Measurements from ENCODE around the gene ZBTB46.

ZBTB46 gene

DNA sequence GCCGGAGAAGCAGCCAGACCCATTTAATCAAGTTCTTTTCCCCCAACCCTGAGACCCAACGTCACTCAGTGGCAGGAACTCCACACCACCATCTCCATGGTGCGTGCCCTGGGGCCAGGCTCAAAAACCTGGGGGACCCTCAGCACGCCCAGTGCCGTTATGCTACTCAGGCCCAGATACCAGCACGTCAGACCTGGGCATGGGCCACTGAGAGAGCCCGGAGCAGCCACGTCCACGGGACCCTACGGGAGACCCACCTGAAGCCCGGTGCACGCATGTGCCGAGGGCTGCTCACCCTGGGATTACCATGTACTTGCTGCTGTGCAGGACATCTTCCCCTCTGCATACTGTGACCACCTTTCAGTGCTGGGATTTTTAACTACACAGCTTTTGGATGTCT, 77.7 kb downstream of the ZBTB46 start:
- no peaks in the 10 kb centered on the region for H3K36me3 ChIP-seq (ENCODE audit: insufficient read depth, low read length)
- H3K27ac ChIP-seq (ENCODE audit: low read length): no peak overlapping the region
- peaks cover 15% of the 10 kb centered on the region for H3K4me1 ChIP-seq (ENCODE audit: insufficient read depth, low read length)

DNA sequence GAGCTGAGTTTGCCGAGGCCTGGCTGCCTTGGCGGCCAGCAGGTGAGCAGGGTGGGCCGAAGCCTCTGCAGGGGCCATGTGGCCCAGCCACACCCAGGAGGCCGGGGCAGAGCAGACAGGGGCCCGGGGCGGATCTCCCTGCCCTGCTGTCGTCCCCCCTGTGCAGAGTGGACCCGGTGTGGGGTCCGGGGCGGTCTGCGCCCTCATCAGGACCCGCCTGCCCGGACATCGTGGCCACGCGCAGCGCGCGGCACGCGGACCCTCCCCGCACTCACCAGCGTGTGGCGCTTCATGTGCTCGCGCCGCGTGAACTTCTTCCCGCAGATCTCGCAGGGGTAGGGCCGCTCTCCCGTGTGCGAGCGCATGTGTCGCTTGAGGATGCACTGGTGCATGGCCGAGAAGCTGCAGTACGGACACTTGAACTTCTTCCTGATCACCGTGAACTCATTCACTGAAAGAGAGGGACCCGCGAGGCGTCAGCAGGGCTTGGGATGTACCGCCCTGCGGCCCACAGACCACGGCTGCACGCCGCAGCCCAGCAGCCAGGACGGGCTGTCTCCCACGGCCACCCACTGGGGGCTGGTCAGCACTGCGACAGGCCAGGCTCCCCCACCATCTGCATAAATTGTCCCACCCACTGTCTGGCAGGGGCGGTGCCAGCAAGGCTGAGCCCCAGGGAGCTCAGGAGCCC, 78.5 kb downstream of the ZBTB46 start:
- no peak for TF ChIP-seq EZH2 (IDR thresholded peaks at IDR 0.05; ENCODE audit: borderline replicate concordance, low read depth, low read length, severe bottlenecking)
- TF ChIP-seq, protein P1, sequence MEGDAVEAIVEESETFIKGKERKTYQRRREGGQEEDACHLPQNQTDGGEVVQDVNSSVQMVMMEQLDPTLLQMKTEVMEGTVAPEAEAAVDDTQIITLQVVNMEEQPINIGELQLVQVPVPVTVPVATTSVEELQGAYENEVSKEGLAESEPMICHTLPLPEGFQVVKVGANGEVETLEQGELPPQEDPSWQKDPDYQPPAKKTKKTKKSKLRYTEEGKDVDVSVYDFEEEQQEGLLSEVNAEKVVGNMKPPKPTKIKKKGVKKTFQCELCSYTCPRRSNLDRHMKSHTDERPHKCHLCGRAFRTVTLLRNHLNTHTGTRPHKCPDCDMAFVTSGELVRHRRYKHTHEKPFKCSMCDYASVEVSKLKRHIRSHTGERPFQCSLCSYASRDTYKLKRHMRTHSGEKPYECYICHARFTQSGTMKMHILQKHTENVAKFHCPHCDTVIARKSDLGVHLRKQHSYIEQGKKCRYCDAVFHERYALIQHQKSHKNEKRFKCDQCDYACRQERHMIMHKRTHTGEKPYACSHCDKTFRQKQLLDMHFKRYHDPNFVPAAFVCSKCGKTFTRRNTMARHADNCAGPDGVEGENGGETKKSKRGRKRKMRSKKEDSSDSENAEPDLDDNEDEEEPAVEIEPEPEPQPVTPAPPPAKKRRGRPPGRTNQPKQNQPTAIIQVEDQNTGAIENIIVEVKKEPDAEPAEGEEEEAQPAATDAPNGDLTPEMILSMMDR (IDR thresholded peaks at IDR 0.05; ENCODE audit: borderline replicate concordance, extremely low read depth, low read length, poor library complexity, severe bottlenecking): peak; percentile 32
- Histone ChIP-seq H3K79me2 (ENCODE audit: insufficient read depth, low read length) (no peaks in the 10 kb centered on the region), H3K9me3 (ENCODE audit: insufficient read depth, low read length, severe bottlenecking) (no peaks in the 10 kb centered on the region), H3K4me3 (ENCODE audit: low read depth in 1 of 2, low read length in 2 of 2) (no peak overlapping the region), H3K27me3 (ENCODE audit: insufficient read depth, low read length, poor library complexity) (no peaks in the 10 kb centered on the region), H3K9ac (ENCODE audit: low read depth, low read length) (no peak overlapping the region), H3K27ac (ENCODE audit: low read length) (no peak overlapping the region), H3K4me1 (ENCODE audit: insufficient read depth, low read length) (peaks cover 15% of the 10 kb centered on the region), H3K4me2 (ENCODE audit: insufficient read depth, low read length) (no peak overlapping the region), H3K36me3 (ENCODE audit: insufficient read depth, low read length) (no peaks in the 10 kb centered on the region), H2AFZ (ENCODE audit: low read depth, low read length) (no peak overlapping the region), H4K20me1 (ENCODE audit: insufficient read depth, low read length) (no peaks in the 10 kb centered on the region)
- no peak for DNase-seq
- ATAC-seq (ENCODE audit: insufficient read depth, low read depth): no peak

More for the DNA sequence above, 77.7 kb downstream of the ZBTB46 start:
- no peaks in the 10 kb centered on the region for H3K79me2 ChIP-seq (ENCODE audit: insufficient read depth, low read length)
- H3K9ac ChIP-seq (ENCODE audit: low read depth, low read length): no peak overlapping the region
- no peaks in the 10 kb centered on the region for H4K20me1 ChIP-seq (ENCODE audit: insufficient read depth, low read length)
- H3K27me3 ChIP-seq (ENCODE audit: insufficient read depth, low read length, poor library complexity): no peaks in the 10 kb centered on the region
- no peak overlapping the region for H3K4me2 ChIP-seq (ENCODE audit: insufficient read depth, low read length)
- ATAC-seq (ENCODE audit: insufficient read depth, low read depth): no peak
- no peak overlapping the region for H2AFZ ChIP-seq (ENCODE audit: low read depth, low read length)
- TF ChIP-seq EZH2 (IDR thresholded peaks at IDR 0.05; ENCODE audit: borderline replicate concordance, low read depth, low read length, severe bottlenecking): no peak
- TF ChIP-seq, protein P1 (IDR thresholded peaks at IDR 0.05; ENCODE audit: borderline replicate concordance, extremely low read depth, low read length, poor library complexity, severe bottlenecking): no peak
- H3K9me3 ChIP-seq (ENCODE audit: insufficient read depth, low read length, severe bottlenecking): no peaks in the 10 kb centered on the region
- no peak for DNase-seq
- H3K4me3 ChIP-seq (ENCODE audit: low read depth in 1 of 2, low read length in 2 of 2): no peak overlapping the region

DNA sequence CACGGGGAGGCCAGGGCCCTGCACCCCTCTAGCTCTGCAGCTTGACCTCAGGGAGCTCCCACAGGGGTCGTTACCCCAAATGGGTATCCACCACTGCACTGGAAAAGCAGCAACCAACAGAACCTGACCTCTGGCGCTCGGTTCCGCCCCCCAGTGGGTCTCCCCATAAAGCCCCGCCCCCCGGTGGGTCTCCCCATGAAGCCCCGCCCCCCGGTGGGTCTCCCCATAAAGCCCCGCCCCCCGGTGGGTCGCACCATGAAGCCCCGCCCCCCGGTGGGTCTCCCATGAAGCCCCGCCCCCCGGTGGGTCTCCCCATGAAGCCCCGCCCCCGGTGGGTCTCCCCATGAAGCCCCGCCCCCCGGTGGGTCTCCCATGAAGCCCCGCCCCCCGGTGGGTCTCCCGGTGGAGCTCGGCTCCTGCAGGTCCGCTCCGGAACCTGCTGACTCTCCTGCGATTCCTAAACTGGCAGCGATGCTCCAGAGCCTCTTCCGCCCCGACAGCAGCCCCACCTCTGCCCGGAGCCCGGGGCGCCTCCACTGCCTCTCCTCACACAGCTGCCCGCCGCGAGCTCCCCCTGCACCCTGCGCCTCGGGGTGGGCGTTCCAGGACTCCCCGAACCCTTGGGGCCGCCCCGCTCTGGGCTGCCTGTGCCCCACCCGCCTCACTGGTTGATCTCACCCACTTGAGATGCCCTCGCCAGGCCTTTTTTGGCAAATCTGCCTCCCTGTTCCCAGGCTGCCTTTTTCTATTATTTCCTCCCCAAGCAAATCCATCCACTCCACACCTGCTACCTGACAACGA, 79.4 kb downstream of the ZBTB46 start:
- peaks cover 15% of the 10 kb centered on the region for H3K4me1 ChIP-seq (ENCODE audit: insufficient read depth, low read length)
- H3K9me3 ChIP-seq (ENCODE audit: insufficient read depth, low read length, severe bottlenecking): no peaks in the 10 kb centered on the region
- H3K4me3 ChIP-seq (ENCODE audit: low read depth in 1 of 2, low read length in 2 of 2): peak overlapping the region in 1 of 2 experiments; percentile 43; a peak in 2 of 4 replicates
- peak overlapping the region; percentile 64 for H3K4me2 ChIP-seq (ENCODE audit: insufficient read depth, low read length)
- TF ChIP-seq, protein P1 (IDR thresholded peaks at IDR 0.05; ENCODE audit: borderline replicate concordance, extremely low read depth, low read length, poor library complexity, severe bottlenecking): no peak
- no peak for TF ChIP-seq EZH2 (IDR thresholded peaks at IDR 0.05; ENCODE audit: borderline replicate concordance, low read depth, low read length, severe bottlenecking)
- ATAC-seq (ENCODE audit: insufficient read depth, low read depth) (peak; percentile 21; the same call in 2 of the 3 replicates), DNase-seq (peak; percentile 58)
- H4K20me1 ChIP-seq (ENCODE audit: insufficient read depth, low read length): no peaks in the 10 kb centered on the region
- H3K9ac ChIP-seq (ENCODE audit: low read depth, low read length): peak overlapping the region; percentile 44
- no peaks in the 10 kb centered on the region for H3K79me2 ChIP-seq (ENCODE audit: insufficient read depth, low read length)
- no peaks in the 10 kb centered on the region for H3K27me3 ChIP-seq (ENCODE audit: insufficient read depth, low read length, poor library complexity)
- peak overlapping the region; percentile 72 for H3K27ac ChIP-seq (ENCODE audit: low read length)
- H3K36me3 ChIP-seq (ENCODE audit: insufficient read depth, low read length): no peaks in the 10 kb centered on the region
- peak overlapping the region; percentile 72 for H2AFZ ChIP-seq (ENCODE audit: low read depth, low read length)

Data from DND-41 (cell line).